HFFc6 (cell line): ENCODE measurements around the gene TRIM2. TPM values are rescaled to one million over a fixed set of nuclear protein-coding genes. Genes with fewer than 3 reads are reported as not detected.
"Not testable (repeated sequence)": the region's sequence is repeated elsewhere in the genome, so short reads cannot be mapped to it uniquely, and the experiment has no call there.

Experiments
- DNase-seq: peaks from one replicate; pipeline ENCODE4 v3.0.0-alpha.2; 2018
- H3K27ac Mint-ChIP-seq: 2 replicates; pipeline ENCODE4 v1.8.0; 2020; ENCODE audit warnings: mild to moderate bottlenecking, mixed read lengths
- H3K27me3 Mint-ChIP-seq: 2 replicates; pipeline ENCODE4 v1.8.0; 2021; ENCODE audit warnings: mild to moderate bottlenecking, moderate library complexity, mixed read lengths; ENCODE audit not compliant: insufficient read depth
- H3K36me3 Mint-ChIP-seq: 2 replicates; pipeline ENCODE4 v1.8.0; 2021; ENCODE audit warnings: low read depth, mixed read lengths
- H3K4me1 Mint-ChIP-seq: 2 replicates; pipeline ENCODE4 v1.8.0; 2020; ENCODE audit warnings: low read depth, mixed read lengths
- H3K4me3 Mint-ChIP-seq: 2 replicates; pipeline ENCODE4 v1.8.0; 2020; ENCODE audit warnings: mild to moderate bottlenecking, moderate library complexity, mixed read lengths
- H3K9me3 Mint-ChIP-seq: 2 replicates; pipeline ENCODE4 v1.8.0; 2020; ENCODE audit warnings: mild to moderate bottlenecking, mixed read lengths
- total RNA-seq, 6 experiments: library from RNA; stranded (reverse); fragmentation: NEBNext Ultra II Directional; extraction: Animal tissue kit (Norgen Biotek cat#: 25700); gene quantifications; 2 replicates in 1 of 6; 3 replicates in 5 of 6; pipeline ENCODE4 v1.2.3, GENCODE V29; 2021
- TF ChIP-seq, protein P1 (sequence below): fragments of 200-600 bp; sonication (generic); IDR thresholded peaks from 2 replicates; pipeline ENCODE4 v1.5.0; 2021; ENCODE audit warnings: antibody characterized with exemption, mild to moderate bottlenecking

TRIM2 gene
- total RNA-seq, 6 experiments from 2014 or later, result 32.3 to 39.6 (median 34.9) TPM

DNA sequence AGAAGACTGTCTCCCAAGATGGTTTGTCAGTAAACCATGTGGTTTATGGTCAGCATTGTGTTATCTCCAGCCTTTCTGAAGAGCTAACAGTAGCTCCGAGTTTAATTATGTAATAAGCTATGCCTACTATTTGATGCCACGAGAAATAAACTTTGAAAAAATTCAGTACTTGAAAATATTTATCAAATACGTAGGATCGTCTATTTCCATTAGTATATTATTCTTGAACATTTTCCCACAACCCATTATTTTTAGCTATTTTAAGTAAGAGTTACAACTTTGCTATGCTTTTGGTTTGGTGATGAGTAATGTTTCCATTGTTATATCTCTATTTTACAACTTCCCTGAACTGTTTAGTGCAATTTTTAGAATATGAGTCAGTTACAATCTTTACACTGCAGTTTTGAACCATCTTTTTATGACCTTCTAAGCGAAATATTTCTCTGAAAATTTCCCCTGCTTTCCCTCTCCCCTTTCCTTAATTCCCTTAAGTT lies 44.5 kb upstream of the TRIM2 start:
- peak overlapping the region; percentile 75 for H3K4me3 Mint-ChIP-seq
- H3K36me3 Mint-ChIP-seq, result no peaks in the 10 kb centered on the region
- peaks cover 4% of the 10 kb centered on the region; the same call in 1 of the 2 replicates for H3K27me3 Mint-ChIP-seq
- TF ChIP-seq, protein P1, sequence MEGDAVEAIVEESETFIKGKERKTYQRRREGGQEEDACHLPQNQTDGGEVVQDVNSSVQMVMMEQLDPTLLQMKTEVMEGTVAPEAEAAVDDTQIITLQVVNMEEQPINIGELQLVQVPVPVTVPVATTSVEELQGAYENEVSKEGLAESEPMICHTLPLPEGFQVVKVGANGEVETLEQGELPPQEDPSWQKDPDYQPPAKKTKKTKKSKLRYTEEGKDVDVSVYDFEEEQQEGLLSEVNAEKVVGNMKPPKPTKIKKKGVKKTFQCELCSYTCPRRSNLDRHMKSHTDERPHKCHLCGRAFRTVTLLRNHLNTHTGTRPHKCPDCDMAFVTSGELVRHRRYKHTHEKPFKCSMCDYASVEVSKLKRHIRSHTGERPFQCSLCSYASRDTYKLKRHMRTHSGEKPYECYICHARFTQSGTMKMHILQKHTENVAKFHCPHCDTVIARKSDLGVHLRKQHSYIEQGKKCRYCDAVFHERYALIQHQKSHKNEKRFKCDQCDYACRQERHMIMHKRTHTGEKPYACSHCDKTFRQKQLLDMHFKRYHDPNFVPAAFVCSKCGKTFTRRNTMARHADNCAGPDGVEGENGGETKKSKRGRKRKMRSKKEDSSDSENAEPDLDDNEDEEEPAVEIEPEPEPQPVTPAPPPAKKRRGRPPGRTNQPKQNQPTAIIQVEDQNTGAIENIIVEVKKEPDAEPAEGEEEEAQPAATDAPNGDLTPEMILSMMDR, result no peak
- peaks cover 26% of the 10 kb centered on the region for H3K4me1 Mint-ChIP-seq
- peak overlapping the region; percentile 63 for H3K27ac Mint-ChIP-seq
- no peaks in the 10 kb centered on the region; the same call in 1 of the 2 replicates for H3K9me3 Mint-ChIP-seq
- peak; percentile 79 for DNase-seq

DNA sequence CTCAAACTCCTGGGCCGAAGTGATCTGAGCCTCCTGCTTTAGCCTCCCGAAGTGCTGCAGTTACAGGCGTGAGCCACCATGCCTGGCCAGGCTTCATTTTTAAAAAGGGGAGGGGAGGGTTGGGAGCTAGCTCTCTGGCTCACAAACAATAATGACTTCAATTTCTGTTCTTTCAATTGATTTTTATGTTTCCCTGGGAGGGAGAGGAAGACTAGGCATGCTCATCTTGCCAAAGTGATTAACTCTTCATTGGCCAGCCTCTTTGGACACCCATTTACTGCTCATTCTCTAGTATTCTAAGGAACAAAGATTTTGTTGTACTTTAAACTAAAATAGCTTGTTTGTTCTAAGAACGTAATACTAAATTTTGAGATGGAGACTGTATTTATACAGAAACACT lies 43.4 kb upstream of the TRIM2 start:
- H3K4me3 Mint-ChIP-seq, result no peak overlapping the region
- H3K27me3 Mint-ChIP-seq, result peaks cover 3% of the 10 kb centered on the region; the same call in 1 of the 2 replicates
- H3K4me1 Mint-ChIP-seq, result peaks cover 26% of the 10 kb centered on the region
- no peaks in the 10 kb centered on the region for H3K36me3 Mint-ChIP-seq
- DNase-seq, result no peak
- TF ChIP-seq, protein P1, result no peak
- no peak overlapping the region for H3K27ac Mint-ChIP-seq
- no peaks in the 10 kb centered on the region; the same call in 1 of the 2 replicates for H3K9me3 Mint-ChIP-seq

DNA sequence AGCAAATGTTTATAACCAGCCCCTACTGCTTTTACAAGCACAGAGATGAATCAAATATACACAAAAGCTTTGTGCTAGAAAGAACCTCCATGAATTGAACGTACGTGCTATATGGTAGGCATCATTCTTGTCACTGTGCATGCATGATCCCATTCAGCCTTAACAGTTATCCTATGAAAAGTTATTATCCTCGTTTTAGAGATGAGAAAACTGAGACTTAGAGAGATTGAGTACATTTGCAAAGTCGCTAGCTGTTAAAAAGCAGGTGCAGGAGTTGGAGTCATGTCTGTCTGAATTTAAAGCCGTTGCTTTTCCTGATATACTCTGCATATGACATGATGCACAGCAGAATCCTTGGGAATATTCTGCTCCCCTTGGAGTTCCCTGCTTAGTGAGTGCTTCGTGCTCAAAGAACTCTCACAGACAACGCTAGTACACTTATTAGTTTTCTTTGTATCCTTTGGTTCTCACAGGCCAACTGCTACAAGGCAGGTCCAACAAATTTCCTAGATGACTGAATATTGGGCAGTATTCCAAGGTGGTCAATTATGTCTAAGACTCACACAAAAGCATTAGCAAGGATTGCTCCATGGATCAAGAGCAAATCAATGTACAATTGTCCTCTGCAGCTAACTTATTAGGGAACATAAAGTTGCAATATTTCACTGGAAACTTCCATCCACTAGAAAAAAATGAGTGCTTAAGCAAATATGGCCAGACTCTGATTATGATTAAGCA lies 42.8 kb upstream of the TRIM2 start:
- no peaks in the 10 kb centered on the region for H3K36me3 Mint-ChIP-seq
- no peak overlapping the region for H3K27ac Mint-ChIP-seq
- TF ChIP-seq, protein P1, result no peak
- H3K9me3 Mint-ChIP-seq, result no peaks in the 10 kb centered on the region; the same call in 1 of the 2 replicates
- peaks cover 26% of the 10 kb centered on the region for H3K4me1 Mint-ChIP-seq
- DNase-seq, result no peak
- no peak overlapping the region for H3K4me3 Mint-ChIP-seq
- peaks cover 3% of the 10 kb centered on the region for H3K27me3 Mint-ChIP-seq

DNA sequence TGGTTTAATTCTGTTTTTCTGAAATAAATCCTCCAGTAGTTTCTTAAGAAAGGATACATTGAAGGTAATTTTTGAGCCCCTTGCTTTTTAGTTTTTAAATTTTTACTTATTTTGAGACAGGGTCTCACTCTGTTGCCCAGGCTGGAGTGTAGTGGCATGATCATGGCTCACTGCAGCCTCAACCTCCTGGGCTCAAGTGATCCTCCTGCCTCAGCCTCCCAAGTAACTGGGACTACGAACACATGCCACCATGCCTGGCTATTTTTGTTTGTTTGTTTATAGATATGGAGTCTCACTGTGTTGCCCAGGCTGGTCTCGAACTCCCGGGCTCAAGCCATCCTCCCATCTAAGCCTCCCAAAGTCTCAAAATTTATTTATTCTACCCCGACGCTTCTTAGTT lies 39.0 kb upstream of the TRIM2 start:
- H3K4me1 Mint-ChIP-seq, H3K4me3 Mint-ChIP-seq, H3K36me3 Mint-ChIP-seq, DNase-seq, H3K27ac Mint-ChIP-seq, H3K9me3 Mint-ChIP-seq: not testable (repeated sequence)
- H3K27me3 Mint-ChIP-seq, result peaks cover 12% of the 10 kb centered on the region

DNA sequence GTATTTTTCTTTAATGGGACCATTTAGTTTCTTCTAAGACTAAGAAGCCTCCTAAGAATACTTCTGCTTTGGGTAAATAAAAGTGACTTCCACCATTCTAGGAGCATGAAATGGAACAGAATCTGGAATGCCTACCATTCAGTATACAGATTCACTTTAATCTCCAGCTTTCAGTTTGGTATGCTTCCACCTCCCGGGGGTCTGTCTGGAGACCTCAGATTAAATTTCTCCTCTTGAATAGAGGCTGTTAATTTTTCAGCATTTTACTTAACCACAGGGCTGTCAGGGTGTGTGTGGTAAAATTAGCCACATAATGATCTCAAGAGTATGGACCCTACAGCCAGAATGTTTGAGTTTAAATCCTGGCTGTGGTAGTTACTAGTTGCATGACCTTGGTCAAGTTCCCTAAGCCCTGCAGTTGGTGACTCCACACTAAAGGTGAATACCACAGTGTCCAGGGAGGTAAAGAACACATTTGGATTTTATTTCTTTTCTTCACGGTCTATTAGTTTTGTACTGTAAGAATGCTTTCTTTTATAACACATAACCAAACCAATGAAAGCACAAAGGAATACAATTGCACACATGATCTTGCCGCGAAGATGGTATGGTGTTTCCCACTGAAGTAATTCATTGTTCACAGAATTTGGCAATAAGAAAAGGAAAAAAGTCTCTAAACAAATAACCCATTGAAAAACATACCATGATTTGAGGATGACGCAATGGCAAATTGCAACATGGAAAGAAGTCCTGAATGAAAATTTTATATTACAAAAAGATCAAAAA lies 37.3 kb upstream of the TRIM2 start:
- no peak for DNase-seq
- no peak overlapping the region for H3K4me3 Mint-ChIP-seq
- H3K27ac Mint-ChIP-seq, result no peak overlapping the region
- TF ChIP-seq, protein P1, result no peak
- H3K27me3 Mint-ChIP-seq, result peaks cover 23% of the 10 kb centered on the region
- H3K9me3 Mint-ChIP-seq, result no peaks in the 10 kb centered on the region; the same call in 1 of the 2 replicates
- no peaks in the 10 kb centered on the region for H3K36me3 Mint-ChIP-seq
- no peaks in the 10 kb centered on the region for H3K4me1 Mint-ChIP-seq

DNA sequence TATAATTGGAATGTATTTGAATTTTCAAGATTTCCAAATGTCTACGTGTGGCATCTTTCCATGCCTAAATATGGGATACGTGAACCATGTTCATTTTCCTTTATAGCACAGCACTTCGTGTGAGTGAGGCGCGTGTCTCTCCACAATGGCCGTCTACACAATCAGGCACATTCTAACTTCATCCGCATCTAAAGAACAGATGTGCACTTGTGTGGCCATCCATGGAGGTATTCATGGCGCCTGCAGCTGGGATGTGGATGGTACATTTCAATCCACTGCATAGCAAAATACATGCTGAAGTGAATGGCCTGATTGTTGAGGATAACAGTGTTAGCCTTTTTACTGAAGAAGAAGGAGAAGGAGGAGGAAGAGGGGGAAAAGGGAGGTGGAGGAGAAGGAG lies 34.5 kb upstream of the TRIM2 start:
- no peaks in the 10 kb centered on the region; the same call in 1 of the 2 replicates for H3K9me3 Mint-ChIP-seq
- no peak overlapping the region for H3K27ac Mint-ChIP-seq
- peaks cover 20% of the 10 kb centered on the region for H3K27me3 Mint-ChIP-seq
- H3K4me1 Mint-ChIP-seq, result no peaks in the 10 kb centered on the region
- H3K36me3 Mint-ChIP-seq, result no peaks in the 10 kb centered on the region
- TF ChIP-seq, protein P1, result no peak
- no peak for DNase-seq
- H3K4me3 Mint-ChIP-seq, result no peak overlapping the region
